ENCODE results near the gene CREBBP. TPM values are rescaled to one million over a fixed set of nuclear protein-coding genes. Genes with fewer than 3 reads are reported as not detected.

The CREBBP gene
- total RNA-seq, 3 donors from 2014 or later = 57.9 to 107 (median 81.6) TPM

DNA sequence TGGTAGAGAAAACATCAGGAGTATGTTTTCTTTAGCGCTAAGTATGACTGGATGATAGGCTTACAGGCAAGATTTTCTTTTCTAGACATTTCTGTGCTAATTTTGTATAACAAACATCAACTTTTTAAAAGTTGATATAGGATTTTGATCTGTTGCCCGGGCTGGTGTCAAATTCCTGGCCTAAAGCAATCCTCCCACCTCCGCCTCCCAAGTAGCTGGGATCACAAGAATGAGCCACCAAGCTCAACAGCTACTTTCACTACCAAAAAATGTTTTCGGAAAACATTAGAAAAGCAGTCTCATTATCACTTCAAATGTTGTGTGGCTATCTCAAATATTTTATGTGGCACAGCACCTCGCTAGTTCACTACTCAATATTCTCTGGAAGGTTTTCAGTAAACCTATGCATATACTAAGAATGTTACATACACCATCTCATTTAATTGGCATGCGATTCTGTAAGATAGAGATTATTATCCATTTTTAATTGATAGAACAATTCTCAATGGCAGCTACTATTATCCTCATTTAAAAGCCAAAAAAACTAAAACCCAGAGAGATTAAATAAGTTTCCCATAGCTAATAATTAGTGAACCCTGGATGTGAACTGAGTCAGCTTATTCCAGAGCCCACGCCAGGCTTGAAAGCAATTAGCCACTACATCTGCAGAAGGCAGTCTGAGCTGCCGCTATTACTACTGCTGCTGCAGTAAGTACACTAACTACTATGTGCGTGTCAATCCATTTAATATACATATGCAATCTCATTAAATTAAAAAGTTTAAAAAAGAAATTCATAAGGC lies 41.7 kb downstream of the CREBBP start:
- Histone ChIP-seq H3K9me3 (no peaks in the 10 kb centered on the region), H3K4me1 (ENCODE audit: low read depth) (no peaks in the 10 kb centered on the region), H3K4me3 (no peak overlapping the region), H3K36me3 (ENCODE audit: low read depth) (no peaks in the 10 kb centered on the region)
- intact Hi-C loops (cut with DNase I, micrococcal nuclease) = no loop called here
- ATAC-seq = no peak
- no peak for DNase-seq
- TF ChIP-seq CTCF (IDR thresholded peaks at IDR 0.05) = no peak

DNA sequence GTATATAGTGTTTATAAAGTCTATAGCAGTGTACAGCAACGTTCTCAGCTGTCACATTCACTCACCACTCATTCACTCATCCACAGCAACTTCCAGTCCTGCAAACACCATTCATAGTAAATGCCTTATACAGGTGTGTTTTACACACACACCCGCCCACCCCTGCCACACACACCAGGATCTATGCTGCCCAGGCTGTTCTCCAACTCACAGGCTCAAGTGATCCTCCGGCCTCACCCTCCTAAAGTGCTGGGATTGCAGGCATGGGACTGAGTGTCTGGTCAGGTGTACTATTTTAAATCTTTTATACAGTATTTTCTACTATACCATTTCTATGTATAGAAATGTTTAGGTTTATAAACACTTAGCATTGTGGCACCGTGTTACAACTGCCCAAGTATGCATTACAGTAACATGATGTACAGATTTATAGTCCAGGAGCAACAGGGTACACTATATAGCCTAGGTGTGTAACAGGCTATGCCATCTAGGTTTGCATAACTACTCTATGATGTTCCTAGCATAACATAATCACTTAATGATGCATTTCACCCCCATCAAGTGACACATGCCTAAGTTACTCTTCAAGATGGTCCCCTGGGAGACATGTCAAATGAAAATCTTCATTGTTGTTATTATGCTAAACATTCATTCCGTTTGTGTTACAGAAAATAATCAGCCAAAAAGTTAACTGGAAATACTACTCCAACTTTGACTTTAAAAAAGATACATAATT lies 42.5 kb downstream of the CREBBP start:
- H3K36me3 ChIP-seq (ENCODE audit: low read depth) = no peaks in the 10 kb centered on the region
- ATAC-seq = no peak
- no peak for DNase-seq
- no peak for TF ChIP-seq CTCF (IDR thresholded peaks at IDR 0.05)
- H3K4me3 ChIP-seq = no peak overlapping the region
- no peaks in the 10 kb centered on the region for H3K4me1 ChIP-seq (ENCODE audit: low read depth)
- peaks cover 4% of the 10 kb centered on the region for H3K9me3 ChIP-seq
- intact Hi-C loops (cut with DNase I, micrococcal nuclease) = no loop called here

DNA sequence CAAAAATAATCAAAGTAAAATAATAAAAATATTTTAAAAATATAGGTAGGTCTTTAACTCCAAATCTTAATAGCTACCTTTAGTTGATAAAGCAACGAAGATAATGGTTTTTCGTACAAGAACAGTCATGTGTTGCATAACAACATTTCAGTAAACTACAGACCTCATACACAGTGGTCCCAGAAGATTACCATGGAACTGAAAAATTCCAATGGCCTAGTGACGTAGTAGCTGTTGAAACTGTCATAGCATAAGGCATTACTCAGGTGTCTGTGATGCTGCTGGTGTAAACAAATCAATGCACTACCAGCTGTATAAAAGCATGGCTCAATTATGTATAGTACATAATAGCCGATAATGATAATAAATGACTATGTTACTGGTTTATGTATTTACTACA lies 43.9 kb downstream of the CREBBP start:
- ATAC-seq = no peak
- no peak for DNase-seq
- no peak for TF ChIP-seq CTCF (IDR thresholded peaks at IDR 0.05)
- no peak overlapping the region for H3K4me3 ChIP-seq
- no peaks in the 10 kb centered on the region for H3K36me3 ChIP-seq (ENCODE audit: low read depth)
- intact Hi-C loops (cut with DNase I, micrococcal nuclease) = no loop called here
- no peaks in the 10 kb centered on the region for H3K4me1 ChIP-seq (ENCODE audit: low read depth)
- H3K9me3 ChIP-seq = peaks cover 10% of the 10 kb centered on the region

DNA sequence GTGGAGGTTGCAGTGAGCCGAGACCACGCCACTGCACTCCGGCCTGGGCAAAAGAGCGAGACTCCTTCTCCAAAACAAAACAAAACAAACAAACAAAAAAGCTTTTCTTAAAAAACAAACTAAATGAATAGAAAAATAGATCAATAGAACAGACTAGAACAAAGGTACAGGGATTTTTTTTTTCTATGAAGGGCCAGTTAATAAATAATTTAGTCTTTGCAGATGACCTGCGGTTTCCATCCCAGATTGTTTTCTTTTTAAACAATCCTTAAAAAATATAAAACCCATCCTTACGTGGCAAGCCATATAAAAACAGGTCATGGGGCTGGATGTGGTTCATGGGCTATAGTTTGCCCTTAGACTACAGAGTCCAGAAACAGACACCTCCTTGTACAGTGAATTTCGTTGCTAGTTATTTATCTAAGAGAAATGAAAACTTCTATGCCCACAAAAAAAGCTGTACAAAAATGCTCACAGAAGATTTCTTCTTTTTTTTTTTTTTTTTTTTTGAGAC lies 45.4 kb downstream of the CREBBP start:
- DNase-seq (no peak), ATAC-seq (no peak)
- Histone ChIP-seq H3K4me1 (ENCODE audit: low read depth) (no peaks in the 10 kb centered on the region), H3K4me3 (no peak overlapping the region), H3K9me3 (peaks cover 10% of the 10 kb centered on the region), H3K36me3 (ENCODE audit: low read depth) (no peaks in the 10 kb centered on the region)
- intact Hi-C loops (cut with DNase I, micrococcal nuclease) = no loop called here
- TF ChIP-seq CTCF (IDR thresholded peaks at IDR 0.05) = no peak

- H3K4me3 ChIP-seq = no peak overlapping the region
- ATAC-seq (no peak), DNase-seq (no peak)
- peaks cover 10% of the 10 kb centered on the region for H3K9me3 ChIP-seq
- intact Hi-C loops (cut with DNase I, micrococcal nuclease) = no loop called here
- H3K4me1 ChIP-seq (ENCODE audit: low read depth) = no peaks in the 10 kb centered on the region
- no peaks in the 10 kb centered on the region for H3K36me3 ChIP-seq (ENCODE audit: low read depth)
- TF ChIP-seq CTCF (IDR thresholded peaks at IDR 0.05) = no peak
Observed at GRCh38 chr16:3832668-3833067, 47.8 kb downstream of the CREBBP start.
